Left ventricle myocardium inferior (tissue), 1 donor: ENCODE results near the gene SASH3. TPM values are rescaled to one million over a fixed set of nuclear protein-coding genes. Genes with fewer than 3 reads are reported as not detected.
A peak's percentile ranks its signal among the peaks of the same experiment; 100 is the strongest.

Experiments used
- DNase-seq: peaks from one replicate; pipeline ENCODE4 v3.0.0-alpha.2; 2020
- H3K27ac ChIP-seq: fragments of 200-600 bp; replicated peaks from 2 replicates; pipeline ENCODE4 v1.8.0; 2021
- H3K27me3 ChIP-seq: fragments of 200-600 bp; 2 replicates; pipeline ENCODE4 v1.8.0; 2021; ENCODE audit warnings: low read depth
- H3K36me3 ChIP-seq: fragments of 200-600 bp; 2 replicates; pipeline ENCODE4 v1.8.0; 2021
- H3K4me1 ChIP-seq: fragments of 200-600 bp; 2 replicates; pipeline ENCODE4 v1.8.0; 2021
- H3K4me3 ChIP-seq: fragments of 200-600 bp; 2 replicates; pipeline ENCODE4 v1.8.0; 2021; ENCODE audit warnings: mild to moderate bottlenecking, moderate library complexity
- H3K9me3 ChIP-seq: fragments of 200-600 bp; replicated peaks from 2 replicates; pipeline ENCODE4 v1.8.0; 2021
- intact Hi-C: fragments of 100-400 bp; cut with micrococcal nuclease; formaldehyde crosslinking; loops from one replicate; pipeline ENCODE4 v1.11.0; 2022
- total RNA-seq: library from RNA; stranded (reverse); fragmentation: NEBNext Ultra II Directional; extraction: Animal tissue kit (Norgen Biotek cat#: 25700); gene quantifications from one replicate; pipeline ENCODE4 v1.2.1, GENCODE V29; 2021
- TF ChIP-seq, protein P1 (sequence below): fragments of 200-600 bp; IDR thresholded peaks from 2 replicates; pipeline ENCODE4 v1.8.0; 2021; ENCODE audit warnings: antibody characterized with exemption, mild to moderate bottlenecking, borderline replicate concordance
- donor health status: DM: no; HTN: yes; CAD: no; lungs with severe emphysema.

SASH3 gene
- total RNA-seq, 1 donor from 2014 or later = 2.2 TPM

DNA sequence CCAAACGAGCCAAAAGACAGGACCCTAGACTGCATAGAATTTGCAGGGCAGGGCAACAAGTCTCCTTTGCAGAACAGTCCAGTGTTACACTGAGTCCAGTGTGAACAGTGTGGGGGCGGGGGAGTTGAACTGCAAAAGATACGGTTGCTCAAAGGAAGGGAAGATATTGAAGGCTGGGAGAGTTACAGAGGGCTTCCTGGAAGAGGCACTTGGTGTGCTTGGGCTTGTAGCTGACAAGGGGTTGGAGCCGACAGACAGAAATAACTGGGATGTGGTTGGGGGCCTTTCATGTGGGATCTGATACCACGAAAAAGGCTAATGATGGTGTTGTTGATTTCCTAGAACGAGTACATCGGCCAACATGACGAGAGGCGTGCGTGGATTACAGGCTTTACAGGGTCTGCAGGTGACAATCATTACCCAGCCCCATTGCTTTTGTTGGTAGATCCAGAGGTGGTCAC is 34.9 kb upstream of the SASH3 start:
- Histone ChIP-seq H3K9me3 (no peaks in the 10 kb centered on the region), H3K4me3 (no peak overlapping the region), H3K4me1 (no peaks in the 10 kb centered on the region), H3K27ac (no peak overlapping the region), H3K27me3 (no peaks in the 10 kb centered on the region), H3K36me3 (no peaks in the 10 kb centered on the region)
- no peak for DNase-seq
- TF ChIP-seq, protein P1, sequence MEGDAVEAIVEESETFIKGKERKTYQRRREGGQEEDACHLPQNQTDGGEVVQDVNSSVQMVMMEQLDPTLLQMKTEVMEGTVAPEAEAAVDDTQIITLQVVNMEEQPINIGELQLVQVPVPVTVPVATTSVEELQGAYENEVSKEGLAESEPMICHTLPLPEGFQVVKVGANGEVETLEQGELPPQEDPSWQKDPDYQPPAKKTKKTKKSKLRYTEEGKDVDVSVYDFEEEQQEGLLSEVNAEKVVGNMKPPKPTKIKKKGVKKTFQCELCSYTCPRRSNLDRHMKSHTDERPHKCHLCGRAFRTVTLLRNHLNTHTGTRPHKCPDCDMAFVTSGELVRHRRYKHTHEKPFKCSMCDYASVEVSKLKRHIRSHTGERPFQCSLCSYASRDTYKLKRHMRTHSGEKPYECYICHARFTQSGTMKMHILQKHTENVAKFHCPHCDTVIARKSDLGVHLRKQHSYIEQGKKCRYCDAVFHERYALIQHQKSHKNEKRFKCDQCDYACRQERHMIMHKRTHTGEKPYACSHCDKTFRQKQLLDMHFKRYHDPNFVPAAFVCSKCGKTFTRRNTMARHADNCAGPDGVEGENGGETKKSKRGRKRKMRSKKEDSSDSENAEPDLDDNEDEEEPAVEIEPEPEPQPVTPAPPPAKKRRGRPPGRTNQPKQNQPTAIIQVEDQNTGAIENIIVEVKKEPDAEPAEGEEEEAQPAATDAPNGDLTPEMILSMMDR = no peak
- intact Hi-C loops = no loop called here

DNA sequence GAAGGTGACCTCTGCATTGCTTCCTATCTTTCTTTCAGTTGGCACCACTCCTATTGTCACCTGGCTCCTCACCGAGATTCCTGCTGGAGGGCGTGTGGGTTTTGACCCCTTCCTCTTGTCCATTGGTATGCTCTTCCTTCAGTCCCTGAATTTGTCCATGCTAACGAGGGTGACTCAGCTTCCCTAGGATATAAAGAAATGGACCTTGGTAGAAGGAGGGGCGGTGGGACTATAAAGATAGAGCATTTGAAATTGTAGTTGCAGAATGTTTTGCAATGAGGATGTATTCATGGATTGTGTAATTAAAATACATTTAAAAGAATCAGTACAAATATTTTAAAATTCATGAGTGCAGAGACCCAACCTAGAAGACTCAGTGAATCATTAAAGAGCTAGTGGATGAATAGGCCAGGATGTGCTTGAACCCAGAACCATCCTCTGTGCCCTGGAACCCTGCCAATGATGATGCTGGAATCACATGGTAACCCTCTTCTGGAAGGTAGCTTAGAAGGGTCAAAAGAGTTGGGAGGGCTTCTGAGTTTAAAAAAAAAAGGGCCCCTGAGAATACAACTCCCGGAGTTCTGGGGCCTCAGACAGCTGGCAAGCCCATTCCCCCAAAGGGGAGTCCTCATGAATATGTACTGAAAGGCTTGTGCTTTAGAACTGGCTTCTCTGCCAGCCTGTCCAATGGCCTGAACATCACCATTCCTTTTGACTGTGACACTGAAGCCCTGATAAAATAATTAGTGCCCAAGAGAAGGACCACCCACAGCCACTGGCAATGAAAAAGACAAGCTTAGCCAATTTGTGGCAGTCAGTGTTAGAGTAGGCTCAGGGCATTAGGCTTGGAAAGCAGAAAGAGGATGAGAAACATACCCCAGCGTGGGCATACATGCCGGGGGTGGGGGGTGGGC is 32.9 kb upstream of the SASH3 start:
- DNase-seq = no peak
- H3K36me3 ChIP-seq = no peaks in the 10 kb centered on the region
- H3K4me3 ChIP-seq = no peak overlapping the region
- H3K4me1 ChIP-seq = no peaks in the 10 kb centered on the region
- intact Hi-C loops = no loop called here
- TF ChIP-seq, protein P1 = no peak
- no peaks in the 10 kb centered on the region for H3K27me3 ChIP-seq
- no peaks in the 10 kb centered on the region for H3K9me3 ChIP-seq
- no peak overlapping the region for H3K27ac ChIP-seq

DNA sequence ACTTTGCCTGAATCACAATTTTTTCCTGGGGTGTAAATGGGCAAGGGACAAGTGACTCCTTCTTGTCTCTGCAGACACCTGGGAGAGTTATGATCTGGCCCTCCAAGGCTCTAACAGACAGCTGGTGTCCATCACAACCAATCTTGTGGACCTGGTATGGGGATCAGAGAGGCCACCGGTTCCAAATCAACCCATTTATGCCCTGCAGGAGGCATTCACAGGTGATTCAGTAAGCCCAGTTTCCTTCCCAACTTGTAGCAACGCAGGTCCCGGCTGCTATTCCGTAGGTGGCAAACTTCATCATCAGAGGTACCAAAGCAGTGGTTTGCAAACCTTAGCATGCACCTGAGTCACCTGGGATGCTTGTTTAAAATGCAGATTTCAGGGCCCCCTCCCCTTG is 32.2 kb upstream of the SASH3 start:
- TF ChIP-seq, protein P1 = no peak
- no peak overlapping the region for H3K4me3 ChIP-seq
- DNase-seq = no peak
- H3K9me3 ChIP-seq = no peaks in the 10 kb centered on the region
- no peak overlapping the region for H3K27ac ChIP-seq
- H3K36me3 ChIP-seq = no peaks in the 10 kb centered on the region
- intact Hi-C loops = no loop called here
- no peaks in the 10 kb centered on the region for H3K4me1 ChIP-seq
- H3K27me3 ChIP-seq = no peaks in the 10 kb centered on the region

DNA sequence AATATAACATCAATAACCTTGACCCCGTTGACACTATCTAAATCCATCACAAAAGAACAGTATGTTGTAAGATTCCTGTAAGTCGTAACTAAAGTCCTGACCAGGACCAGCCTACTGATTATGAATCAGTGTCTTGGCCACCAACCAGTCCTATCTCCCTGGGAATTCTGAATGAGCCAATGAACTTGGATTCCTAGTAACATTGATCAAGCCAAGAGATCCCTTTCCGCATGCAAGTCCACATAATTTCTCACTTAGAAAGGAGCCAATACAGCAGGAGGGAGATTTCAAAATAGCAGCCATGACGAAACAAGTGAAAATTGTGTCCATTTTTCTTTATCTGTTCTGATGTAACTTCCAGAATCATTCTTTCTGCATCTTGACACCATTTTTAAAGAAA is 31.4 kb upstream of the SASH3 start:
- no peak for DNase-seq
- Histone ChIP-seq H3K4me3 (no peak overlapping the region), H3K36me3 (no peaks in the 10 kb centered on the region), H3K4me1 (no peaks in the 10 kb centered on the region), H3K27ac (peak overlapping the region; percentile 40), H3K9me3 (no peaks in the 10 kb centered on the region), H3K27me3 (no peaks in the 10 kb centered on the region)
- intact Hi-C loops = no loop called here
- TF ChIP-seq, protein P1 = no peak

DNA sequence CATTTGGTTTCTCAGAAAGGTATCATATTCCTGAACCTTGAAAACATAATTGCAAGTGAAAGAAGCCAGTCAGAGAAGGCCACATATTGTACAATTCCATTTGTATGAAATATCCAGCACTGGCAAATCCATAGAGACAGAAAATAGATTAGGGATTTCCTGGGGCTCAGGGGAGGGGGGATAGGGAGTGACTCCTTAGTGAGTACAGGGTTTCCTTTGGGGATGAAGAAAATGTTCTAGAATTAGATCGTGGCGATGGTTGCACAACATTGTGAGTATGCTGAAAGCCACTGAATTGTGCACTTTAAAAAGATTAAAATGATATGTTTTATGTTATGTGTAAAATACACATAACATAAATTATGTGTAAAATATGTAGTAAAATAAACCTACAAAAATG is 30.7 kb upstream of the SASH3 start:
- no peaks in the 10 kb centered on the region for H3K9me3 ChIP-seq

More for the DNA sequence above, 30.7 kb upstream of the SASH3 start:
- Histone ChIP-seq H3K36me3 (no peaks in the 10 kb centered on the region), H3K27me3 (no peaks in the 10 kb centered on the region), H3K4me1 (no peaks in the 10 kb centered on the region), H3K4me3 (no peak overlapping the region), H3K27ac (peak overlapping the region; percentile 40)
- DNase-seq = no peak
- TF ChIP-seq, protein P1 = no peak
- intact Hi-C loops = no loop called here
